HUES6 (cell line): ENCODE results near the gene IGDCC3.

Experiments
- H3K27ac ChIP-seq: 2 replicates; pipeline ENCODE4 v1.7.0; 2013; ENCODE audit warnings: low read depth, mild to moderate bottlenecking, low read length, inconsistent platforms
- H3K27me3 ChIP-seq: 2 replicates; pipeline ENCODE4 v1.6.1; 2013; ENCODE audit warnings: low read length; ENCODE audit not compliant: control insufficient read depth, insufficient read depth
- H3K36me3 ChIP-seq: 2 replicates; pipeline ENCODE4 v1.6.1; 2013; ENCODE audit warnings: low read length; ENCODE audit not compliant: control insufficient read depth, insufficient read depth
- H3K4me1 ChIP-seq: 2 replicates; pipeline ENCODE4 v1.6.1; 2013; ENCODE audit warnings: low read length; ENCODE audit not compliant: control insufficient read depth, insufficient read depth
- H3K4me3 ChIP-seq: 2 replicates; pipeline ENCODE4 v1.5.1; 2013; ENCODE audit warnings: low read depth, low read length
- H3K9ac ChIP-seq: one replicate; pipeline ENCODE4 v1.6.1; 2013; ENCODE audit warnings: mild to moderate bottlenecking, low read length
- H3K9me3 ChIP-seq: 2 replicates; pipeline ENCODE4 v1.6.1; 2013; ENCODE audit warnings: low read depth, low read length; ENCODE audit not compliant: control insufficient read depth, insufficient read depth

IGDCC3 gene

GRCh38 chr15:65395567-65396202 lies 17.9 kb upstream of the IGDCC3 start:
- peak overlapping the region; percentile 52 for H3K4me3 ChIP-seq
- no peak overlapping the region for H3K27ac ChIP-seq
- peaks cover 38% of the 10 kb centered on the region for H3K27me3 ChIP-seq
- no peaks in the 10 kb centered on the region for H3K4me1 ChIP-seq
- no peak overlapping the region for H3K9ac ChIP-seq
- 0 out of 2 replicates have a peak, but pooled peaks cover 9% of the 10 kb centered on the region for H3K36me3 ChIP-seq
- no peaks in the 10 kb centered on the region for H3K9me3 ChIP-seq

GRCh38 chr15:65394936-65395335 lies 17.1 kb upstream of the IGDCC3 start:
- H3K9me3 ChIP-seq = no peaks in the 10 kb centered on the region
- no peak overlapping the region for H3K9ac ChIP-seq
- no peak overlapping the region for H3K4me3 ChIP-seq
- H3K27ac ChIP-seq = no peak overlapping the region
- peaks cover 38% of the 10 kb centered on the region for H3K27me3 ChIP-seq
- H3K36me3 ChIP-seq = peaks cover 9% of the 10 kb centered on the region; the same call in 1 of the 2 replicates
- no peaks in the 10 kb centered on the region for H3K4me1 ChIP-seq

- Histone ChIP-seq H3K27ac (no peak overlapping the region), H3K9me3 (no peaks in the 10 kb centered on the region), H3K27me3 (peaks cover 38% of the 10 kb centered on the region), H3K9ac (no peak overlapping the region), H3K4me3 (no peak overlapping the region), H3K36me3 (peaks cover 9% of the 10 kb centered on the region; the same call in 1 of the 2 replicates), H3K4me1 (peaks cover 6% of the 10 kb centered on the region; the same call in 1 of the 2 replicates)
These were observed 16.5 kb upstream of the IGDCC3 start for GRCh38 chr15:65394280-65394789.

GRCh38 chr15:65393557-65393956 lies 15.8 kb upstream of the IGDCC3 start:
- Histone ChIP-seq H3K27ac (no peak overlapping the region), H3K9me3 (no peaks in the 10 kb centered on the region), H3K27me3 (peaks cover 38% of the 10 kb centered on the region), H3K9ac (no peak overlapping the region), H3K4me3 (no peak overlapping the region), H3K36me3 (peaks cover 12% of the 10 kb centered on the region; the same call in 1 of the 2 replicates), H3K4me1 (peaks cover 8% of the 10 kb centered on the region; the same call in 1 of the 2 replicates)

GRCh38 chr15:65393091-65393490 lies 15.3 kb upstream of the IGDCC3 start:
- Histone ChIP-seq H3K9me3 (no peaks in the 10 kb centered on the region), H3K36me3 (peaks cover 14% of the 10 kb centered on the region; the same call in 1 of the 2 replicates), H3K4me1 (peaks cover 8% of the 10 kb centered on the region; the same call in 1 of the 2 replicates), H3K27ac (no peak overlapping the region), H3K4me3 (no peak overlapping the region), H3K9ac (no peak overlapping the region), H3K27me3 (peaks cover 38% of the 10 kb centered on the region)

- Histone ChIP-seq H3K36me3 (peaks cover 14% of the 10 kb centered on the region; the same call in 1 of the 2 replicates), H3K27ac (no peak overlapping the region), H3K4me1 (peaks cover 8% of the 10 kb centered on the region; the same call in 1 of the 2 replicates), H3K27me3 (peaks cover 30% of the 10 kb centered on the region), H3K9ac (no peak overlapping the region), H3K4me3 (no peak overlapping the region), H3K9me3 (no peaks in the 10 kb centered on the region)
These were observed 14.6 kb upstream of the IGDCC3 start for GRCh38 chr15:65392368-65392767.

- no peaks in the 10 kb centered on the region for H3K9me3 ChIP-seq
- H3K27ac ChIP-seq = no peak overlapping the region
- peaks cover 8% of the 10 kb centered on the region; the same call in 1 of the 2 replicates for H3K4me1 ChIP-seq
- peaks cover 16% of the 10 kb centered on the region; the same call in 1 of the 2 replicates for H3K36me3 ChIP-seq
- no peak overlapping the region for H3K4me3 ChIP-seq
- H3K9ac ChIP-seq = no peak overlapping the region
- peaks cover 24% of the 10 kb centered on the region for H3K27me3 ChIP-seq
These were observed 13.9 kb upstream of the IGDCC3 start for GRCh38 chr15:65391732-65392131.

- Histone ChIP-seq H3K4me1 (peaks cover 9% of the 10 kb centered on the region), H3K27ac (no peak overlapping the region), H3K27me3 (peaks cover 12% of the 10 kb centered on the region), H3K9ac (no peak overlapping the region), H3K9me3 (no peaks in the 10 kb centered on the region), H3K36me3 (peaks cover 19% of the 10 kb centered on the region; the same call in 1 of the 2 replicates), H3K4me3 (no peak overlapping the region)
These were observed 12.6 kb upstream of the IGDCC3 start for GRCh38 chr15:65390447-65390846.

GRCh38 chr15:65389226-65389625 lies 11.4 kb upstream of the IGDCC3 start:
- H3K36me3 ChIP-seq = peaks cover 15% of the 10 kb centered on the region; the same call in 1 of the 2 replicates
- no peaks in the 10 kb centered on the region; the same call in 1 of the 2 replicates for H3K27me3 ChIP-seq
- H3K4me3 ChIP-seq = no peak overlapping the region
- no peak overlapping the region for H3K27ac ChIP-seq
- H3K9me3 ChIP-seq = no peaks in the 10 kb centered on the region
- H3K9ac ChIP-seq = no peak overlapping the region
- H3K4me1 ChIP-seq = peaks cover 20% of the 10 kb centered on the region

GRCh38 chr15:65388306-65389080 lies 10.7 kb upstream of the IGDCC3 start:
- no peaks in the 10 kb centered on the region for H3K9me3 ChIP-seq
- peaks cover 21% of the 10 kb centered on the region for H3K4me1 ChIP-seq
- peaks cover 15% of the 10 kb centered on the region; the same call in 1 of the 2 replicates for H3K36me3 ChIP-seq
- H3K9ac ChIP-seq = no peak overlapping the region
- H3K27ac ChIP-seq = no peak overlapping the region
- no peaks in the 10 kb centered on the region for H3K27me3 ChIP-seq
- no peak overlapping the region for H3K4me3 ChIP-seq

- Histone ChIP-seq H3K27ac (no peak overlapping the region), H3K36me3 (peaks cover 15% of the 10 kb centered on the region; the same call in 1 of the 2 replicates), H3K9ac (no peak overlapping the region), H3K4me3 (no peak overlapping the region), H3K27me3 (no peaks in the 10 kb centered on the region; the same call in 1 of the 2 replicates), H3K4me1 (peaks cover 27% of the 10 kb centered on the region), H3K9me3 (no peaks in the 10 kb centered on the region)
These were observed 9.1 kb upstream of the IGDCC3 start for GRCh38 chr15:65386886-65387285.
